Stimulated activated CD8-positive, alpha-beta memory T cell treated with anti-CD3 and anti-CD28 coated beads, Interleukin-4, amount 100 ng/mL, for 1 hour (primary cell): Measurements from ENCODE around the gene NEIL3.

ENCODE experiments used
- DNase-seq, 2 donors: peaks; one replicate each; pipeline ENCODE4 v3.0.0-alpha.2; 2020; ENCODE audit warnings: low read depth in 2 of 2, low spot score in 1 of 2

Gene NEIL3

GRCh38 chr4:177309522-177310371, at the start of gene NEIL3:
NEIL3 (plus strand) TSS chr4:177309874; CDS start chr4:177309954, 80 bp downstream.
- DNase-seq, result peak; percentile 94 to 95

- DNase-seq, result no peak
Measured at GRCh38 chr4:177263818-177264217, 45.9 kb upstream of the NEIL3 start.

GRCh38 chr4:177264788-177265422, 44.8 kb upstream of the NEIL3 start:
- no peak for DNase-seq

GRCh38 chr4:177265729-177266128, 43.9 kb upstream of the NEIL3 start:
- no peak for DNase-seq

- no peak for DNase-seq
Measured at GRCh38 chr4:177266506-177266905, 43.2 kb upstream of the NEIL3 start.

GRCh38 chr4:177267911-177268310, 41.8 kb upstream of the NEIL3 start:
- no peak for DNase-seq

GRCh38 chr4:177271091-177271490, 38.6 kb upstream of the NEIL3 start:
- DNase-seq, result no peak

- DNase-seq, result no peak
Measured at GRCh38 chr4:177271915-177272766, 37.5 kb upstream of the NEIL3 start.

GRCh38 chr4:177275999-177276398, 33.7 kb upstream of the NEIL3 start:
- DNase-seq, result no peak

GRCh38 chr4:177281351-177281909, 28.2 kb upstream of the NEIL3 start:
- no peak for DNase-seq

- no peak for DNase-seq
Measured at GRCh38 chr4:177282284-177282835, 27.3 kb upstream of the NEIL3 start.

GRCh38 chr4:177283167-177283566, 26.5 kb upstream of the NEIL3 start:
- DNase-seq, result no peak

GRCh38 chr4:177285953-177286352, 23.7 kb upstream of the NEIL3 start:
- no peak for DNase-seq

GRCh38 chr4:177287255-177287654, 22.4 kb upstream of the NEIL3 start:
- DNase-seq, result no peak

- no peak for DNase-seq
Measured at GRCh38 chr4:177288335-177288734, 21.3 kb upstream of the NEIL3 start.

- no peak for DNase-seq
Measured at GRCh38 chr4:177290780-177291179, 18.9 kb upstream of the NEIL3 start.

- no peak for DNase-seq
Measured at GRCh38 chr4:177292171-177292570, 17.5 kb upstream of the NEIL3 start.

- DNase-seq, result no peak
Measured at GRCh38 chr4:177293208-177294033, 16.3 kb upstream of the NEIL3 start.

- DNase-seq, result no peak
Measured at GRCh38 chr4:177297785-177298391, 11.8 kb upstream of the NEIL3 start.
